ENCODE data around the gene LRRC75A. TPM values are rescaled to one million over a fixed set of nuclear protein-coding genes. Genes with fewer than 3 reads are reported as not detected.
A peak's percentile ranks its signal among the peaks of the same experiment; 100 is the strongest.
"Not testable (repeated sequence)": the region's sequence is repeated elsewhere in the genome, so short reads cannot be mapped to it uniquely, and the experiment has no call there.

LRRC75A gene
- 0.39 TPM in 1 of 2 replicates, not detected in the other for total RNA-seq (2014; rRNA removed; shearing (Covaris generic))

GRCh38 chr17:16491703-16492612, at the start of gene LRRC75A:
Gene LRRC75A, minus strand, starts transcription at chr17:16492193. Its CDS starts 203 bp downstream, at chr17:16491990.
- DNase-seq (ENCODE audit: low spot score), result no peak

GRCh38 chr17:16537130-16537458, 45.1 kb upstream of the LRRC75A start:
- no peak for DNase-seq (ENCODE audit: low spot score)

- DNase-seq (ENCODE audit: low spot score), result no peak
These were observed 42.2 kb upstream of the LRRC75A start for GRCh38 chr17:16534236-16534635.

- DNase-seq (ENCODE audit: low spot score), result no peak
These were observed 37.9 kb upstream of the LRRC75A start for GRCh38 chr17:16529906-16530305.

GRCh38 chr17:16527298-16527697, 35.3 kb upstream of the LRRC75A start:
- DNase-seq (ENCODE audit: low spot score), result no peak

- not testable (repeated sequence) for DNase-seq (ENCODE audit: low spot score)
These were observed 33.6 kb upstream of the LRRC75A start for GRCh38 chr17:16525556-16525955.

- peak; percentile 89 for DNase-seq (ENCODE audit: low spot score)
These were observed 29.2 kb upstream of the LRRC75A start for GRCh38 chr17:16521070-16521727.

- no peak for DNase-seq (ENCODE audit: low spot score)
These were observed 27.0 kb upstream of the LRRC75A start for GRCh38 chr17:16519021-16519420.

GRCh38 chr17:16517477-16517876, 25.5 kb upstream of the LRRC75A start:
- no peak for DNase-seq (ENCODE audit: low spot score)

GRCh38 chr17:16516594-16517051, 24.6 kb upstream of the LRRC75A start:
- DNase-seq (ENCODE audit: low spot score), result peak; percentile 62

- no peak for DNase-seq (ENCODE audit: low spot score)
These were observed 23.9 kb upstream of the LRRC75A start for GRCh38 chr17:16515933-16516332.

GRCh38 chr17:16513873-16514272, 21.9 kb upstream of the LRRC75A start:
- DNase-seq (ENCODE audit: low spot score), result no peak

- no peak for DNase-seq (ENCODE audit: low spot score)
These were observed 20.0 kb upstream of the LRRC75A start for GRCh38 chr17:16512011-16512410.

- no peak for DNase-seq (ENCODE audit: low spot score)
These were observed 19.6 kb upstream of the LRRC75A start for GRCh38 chr17:16511593-16511992.

GRCh38 chr17:16507918-16508533, 16.0 kb upstream of the LRRC75A start:
- no peak for DNase-seq (ENCODE audit: low spot score)

GRCh38 chr17:16506188-16506587, 14.2 kb upstream of the LRRC75A start:
- no peak for DNase-seq (ENCODE audit: low spot score)

- DNase-seq (ENCODE audit: low spot score), result no peak
These were observed 13.0 kb upstream of the LRRC75A start for GRCh38 chr17:16504984-16505383.

- DNase-seq (ENCODE audit: low spot score), result no peak
These were observed 5.0 kb upstream of the LRRC75A start for GRCh38 chr17:16496820-16497489.

GRCh38 chr17:16495980-16496819, 4.2 kb upstream of the LRRC75A start:
- no peak for DNase-seq (ENCODE audit: low spot score)

- no peak for DNase-seq (ENCODE audit: low spot score)
These were observed 3.6 kb upstream of the LRRC75A start for GRCh38 chr17:16495561-16495960.

- no peak for DNase-seq (ENCODE audit: low spot score)
These were observed 2.1 kb upstream of the LRRC75A start for GRCh38 chr17:16494059-16494458.
